ENCODE data around the gene NUPR1.

NUPR1 gene

GRCh38 chr16:28562199-28562598, 23.4 kb upstream of the NUPR1 start:
- H3K27ac ChIP-seq = no peak overlapping the region
- TF ChIP-seq ZFX (IDR thresholded peaks at IDR 0.05; ENCODE audit: borderline replicate concordance) = no peak
- no peak for TF ChIP-seq CTCF (IDR thresholded peaks at IDR 0.05)

- TF ChIP-seq CTCF (IDR thresholded peaks at IDR 0.05) = no peak
- TF ChIP-seq ZFX (IDR thresholded peaks at IDR 0.05; ENCODE audit: borderline replicate concordance) = no peak
- H3K27ac ChIP-seq = no peak overlapping the region
These were observed 22.9 kb upstream of the NUPR1 start for GRCh38 chr16:28561557-28562187.

- TF ChIP-seq CTCF (IDR thresholded peaks at IDR 0.05) = no peak
- no peak for TF ChIP-seq ZFX (IDR thresholded peaks at IDR 0.05; ENCODE audit: borderline replicate concordance)
- H3K27ac ChIP-seq = no peak overlapping the region
These were observed 19.7 kb upstream of the NUPR1 start for GRCh38 chr16:28558456-28558855.

- H3K27ac ChIP-seq = no peak overlapping the region
- TF ChIP-seq CTCF (IDR thresholded peaks at IDR 0.05) = no peak
- no peak for TF ChIP-seq ZFX (IDR thresholded peaks at IDR 0.05; ENCODE audit: borderline replicate concordance)
These were observed 18.1 kb upstream of the NUPR1 start for GRCh38 chr16:28556914-28557320.

- no peak overlapping the region for H3K27ac ChIP-seq
These were observed 16.8 kb upstream of the NUPR1 start for GRCh38 chr16:28555561-28555960.

GRCh38 chr16:28554634-28555423, 16.1 kb upstream of the NUPR1 start:
- no peak for TF ChIP-seq CTCF (IDR thresholded peaks at IDR 0.05)
- no peak for TF ChIP-seq ZFX (IDR thresholded peaks at IDR 0.05; ENCODE audit: borderline replicate concordance)
- peak overlapping the region; percentile 89 for H3K27ac ChIP-seq

More at GRCh38 chr16:28555561-28555960, 16.8 kb upstream of the NUPR1 start:
- TF ChIP-seq CTCF (IDR thresholded peaks at IDR 0.05) (no peak), ZFX (IDR thresholded peaks at IDR 0.05; ENCODE audit: borderline replicate concordance) (no peak)
